ENCODE data around the gene TSN.

DNA sequence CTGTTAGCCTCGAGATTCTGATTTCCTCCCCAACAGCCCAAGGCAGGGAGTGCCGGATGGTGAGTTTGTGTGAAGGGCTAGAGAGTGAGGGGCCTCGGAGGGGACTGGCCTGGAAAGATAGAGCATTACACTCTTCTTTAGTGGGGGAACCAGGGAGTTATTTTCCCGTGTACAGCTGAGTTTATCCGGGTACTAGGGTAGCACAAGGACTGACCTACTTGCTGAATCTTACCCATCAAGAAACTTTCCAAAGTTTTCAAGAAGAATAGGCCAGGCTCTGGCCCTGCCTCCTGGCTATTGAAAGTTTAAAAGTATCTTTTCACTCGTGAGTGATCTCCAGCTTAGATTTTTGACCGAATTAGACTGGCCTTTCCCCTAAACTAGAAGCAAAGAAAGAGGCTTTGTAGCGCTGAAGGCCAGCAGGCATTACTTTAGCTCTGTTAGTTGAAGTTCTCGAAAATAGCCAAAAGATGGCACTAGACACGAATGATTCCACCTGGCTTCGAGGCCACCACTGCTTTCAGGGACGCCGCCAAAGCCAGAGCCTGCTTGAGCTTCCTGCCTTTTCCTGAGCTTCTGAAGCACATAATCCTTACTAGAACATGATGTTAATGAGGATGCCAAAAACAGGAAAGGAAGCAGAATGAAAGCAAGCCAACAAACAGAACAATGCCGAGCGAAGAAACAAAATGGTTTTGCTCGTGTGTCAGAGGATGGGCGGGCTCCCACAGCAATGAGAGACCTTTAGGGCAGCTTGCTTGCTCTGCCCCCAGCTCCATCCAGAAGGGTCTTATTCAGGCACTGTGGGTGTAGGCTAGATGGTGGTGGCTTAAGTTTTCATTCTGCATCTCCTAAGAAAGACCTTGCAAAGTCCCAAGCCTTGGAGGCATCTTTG lies 55.8 kb downstream of the TSN start:
- TF ChIP-seq, protein P1, sequence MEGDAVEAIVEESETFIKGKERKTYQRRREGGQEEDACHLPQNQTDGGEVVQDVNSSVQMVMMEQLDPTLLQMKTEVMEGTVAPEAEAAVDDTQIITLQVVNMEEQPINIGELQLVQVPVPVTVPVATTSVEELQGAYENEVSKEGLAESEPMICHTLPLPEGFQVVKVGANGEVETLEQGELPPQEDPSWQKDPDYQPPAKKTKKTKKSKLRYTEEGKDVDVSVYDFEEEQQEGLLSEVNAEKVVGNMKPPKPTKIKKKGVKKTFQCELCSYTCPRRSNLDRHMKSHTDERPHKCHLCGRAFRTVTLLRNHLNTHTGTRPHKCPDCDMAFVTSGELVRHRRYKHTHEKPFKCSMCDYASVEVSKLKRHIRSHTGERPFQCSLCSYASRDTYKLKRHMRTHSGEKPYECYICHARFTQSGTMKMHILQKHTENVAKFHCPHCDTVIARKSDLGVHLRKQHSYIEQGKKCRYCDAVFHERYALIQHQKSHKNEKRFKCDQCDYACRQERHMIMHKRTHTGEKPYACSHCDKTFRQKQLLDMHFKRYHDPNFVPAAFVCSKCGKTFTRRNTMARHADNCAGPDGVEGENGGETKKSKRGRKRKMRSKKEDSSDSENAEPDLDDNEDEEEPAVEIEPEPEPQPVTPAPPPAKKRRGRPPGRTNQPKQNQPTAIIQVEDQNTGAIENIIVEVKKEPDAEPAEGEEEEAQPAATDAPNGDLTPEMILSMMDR (conservative IDR thresholded peaks at IDR 0.05 in 1 of 2, IDR thresholded peaks at IDR 0.05 in 1 of 2; ENCODE audit: low read depth in 1 of 2, low read length in 2 of 2) = peak; percentile 64 to 68
- no peak for TF ChIP-seq EZH2 (IDR thresholded peaks at IDR 0.05; ENCODE audit: low read length, missing control alignments)
